ENCODE data around the gene LRRC26. TPM values are rescaled to one million over a fixed set of nuclear protein-coding genes. Genes with fewer than 3 reads are reported as not detected.

LRRC26 gene
- total RNA-seq, 1 experiment from 2014 or later = 0.52 TPM

DNA sequence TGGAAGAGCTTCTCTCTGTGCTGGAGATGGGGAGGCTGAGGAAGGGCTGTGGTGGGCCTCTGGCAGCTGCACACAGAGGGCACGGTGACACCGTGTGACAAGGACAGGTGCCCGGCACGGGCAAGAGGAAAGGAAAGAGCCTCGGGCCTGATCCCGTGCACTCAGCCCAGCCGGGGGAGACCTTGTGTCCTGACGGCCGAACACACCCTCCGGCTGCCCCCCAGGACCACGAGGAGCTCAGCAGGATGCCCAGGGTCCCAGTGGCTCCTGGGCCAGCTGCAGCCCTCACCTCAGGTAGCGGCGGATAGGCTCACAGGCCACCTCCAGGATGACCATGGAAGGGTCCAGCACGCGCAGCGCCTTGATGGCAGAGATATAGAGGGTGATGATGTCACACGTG, 13.0 kb upstream of the LRRC26 start:
- H3K4me1 Mint-ChIP-seq (ENCODE audit: low read depth, unreplicated experiment) = no peaks in the 10 kb centered on the region
- peaks cover 29% of the 10 kb centered on the region for H3K36me3 Mint-ChIP-seq (ENCODE audit: insufficient read depth, unreplicated experiment)
- no TSS peak for BruUV-seq (replicated peaks)
- no peak overlapping the region for H3K4me3 Mint-ChIP-seq (ENCODE audit: low read depth, unreplicated experiment)
- intact Hi-C loops (cut with micrococcal nuclease; ENCODE audit: unreplicated experiment) = no loop called here
- H3K27ac Mint-ChIP-seq (ENCODE audit: unreplicated experiment) = no peak overlapping the region
- TF ChIP-seq, protein P1, sequence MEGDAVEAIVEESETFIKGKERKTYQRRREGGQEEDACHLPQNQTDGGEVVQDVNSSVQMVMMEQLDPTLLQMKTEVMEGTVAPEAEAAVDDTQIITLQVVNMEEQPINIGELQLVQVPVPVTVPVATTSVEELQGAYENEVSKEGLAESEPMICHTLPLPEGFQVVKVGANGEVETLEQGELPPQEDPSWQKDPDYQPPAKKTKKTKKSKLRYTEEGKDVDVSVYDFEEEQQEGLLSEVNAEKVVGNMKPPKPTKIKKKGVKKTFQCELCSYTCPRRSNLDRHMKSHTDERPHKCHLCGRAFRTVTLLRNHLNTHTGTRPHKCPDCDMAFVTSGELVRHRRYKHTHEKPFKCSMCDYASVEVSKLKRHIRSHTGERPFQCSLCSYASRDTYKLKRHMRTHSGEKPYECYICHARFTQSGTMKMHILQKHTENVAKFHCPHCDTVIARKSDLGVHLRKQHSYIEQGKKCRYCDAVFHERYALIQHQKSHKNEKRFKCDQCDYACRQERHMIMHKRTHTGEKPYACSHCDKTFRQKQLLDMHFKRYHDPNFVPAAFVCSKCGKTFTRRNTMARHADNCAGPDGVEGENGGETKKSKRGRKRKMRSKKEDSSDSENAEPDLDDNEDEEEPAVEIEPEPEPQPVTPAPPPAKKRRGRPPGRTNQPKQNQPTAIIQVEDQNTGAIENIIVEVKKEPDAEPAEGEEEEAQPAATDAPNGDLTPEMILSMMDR (IDR thresholded peaks at IDR 0.05; ENCODE audit: unreplicated experiment) = no peak
- no peaks in the 10 kb centered on the region for H3K27me3 Mint-ChIP-seq (ENCODE audit: unreplicated experiment)
- H3K9me3 Mint-ChIP-seq (ENCODE audit: low read depth, unreplicated experiment) = no peaks in the 10 kb centered on the region
- DNase-seq = no peak
- CTCF ChIA-PET = no interaction called here

DNA sequence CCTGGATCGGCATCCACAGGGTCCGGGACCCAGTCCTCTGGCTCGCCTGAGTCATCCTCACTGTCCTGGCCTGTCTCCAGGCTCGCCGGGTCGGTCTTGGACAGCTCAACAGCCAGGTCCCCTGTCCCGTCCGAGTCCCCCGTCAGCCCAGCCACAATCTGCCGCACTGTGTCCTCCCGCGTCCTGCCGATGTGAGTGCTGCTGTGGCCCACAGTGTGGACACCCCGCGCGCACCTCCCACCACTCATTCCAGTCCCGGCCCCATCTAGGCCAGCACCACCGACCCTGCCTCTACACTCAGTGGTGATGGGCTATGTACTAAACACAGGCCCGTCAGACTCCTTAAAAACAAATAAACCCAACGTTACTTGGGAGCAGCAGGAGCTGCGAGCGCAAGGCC, 11.8 kb upstream of the LRRC26 start:
- CTCF ChIA-PET = no interaction called here

DNA sequence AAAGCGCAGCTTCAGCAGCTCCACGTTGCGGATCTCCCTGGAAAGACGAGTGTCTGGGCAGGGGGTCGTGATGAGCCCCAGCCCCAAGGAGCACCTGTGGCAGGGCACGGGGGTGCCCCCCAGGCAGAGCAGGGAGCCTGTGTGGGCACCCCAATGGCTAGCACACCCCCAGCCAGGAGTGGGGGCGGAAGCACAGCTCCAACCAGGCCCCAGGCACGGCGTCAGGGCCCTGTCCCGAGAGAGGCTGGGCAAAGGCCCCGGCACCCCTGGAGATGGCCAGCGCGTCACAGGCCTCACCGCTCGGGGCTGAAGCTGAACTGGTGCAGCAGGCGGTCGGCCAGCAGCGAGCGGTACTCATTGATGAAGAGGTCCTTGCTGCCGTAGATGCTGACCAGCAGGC, 10.6 kb upstream of the LRRC26 start:
- Mint-ChIP-seq H3K9me3 (ENCODE audit: low read depth, unreplicated experiment) (no peaks in the 10 kb centered on the region), H3K27ac (ENCODE audit: unreplicated experiment) (no peak overlapping the region), H3K36me3 (ENCODE audit: insufficient read depth, unreplicated experiment) (peaks cover 19% of the 10 kb centered on the region), H3K27me3 (ENCODE audit: unreplicated experiment) (no peaks in the 10 kb centered on the region), H3K4me1 (ENCODE audit: low read depth, unreplicated experiment) (peaks cover 9% of the 10 kb centered on the region), H3K4me3 (ENCODE audit: low read depth, unreplicated experiment) (no peak overlapping the region)
- BruUV-seq (replicated peaks) = no TSS peak
- CTCF ChIA-PET = no interaction called here
- DNase-seq = no peak
- intact Hi-C loops (cut with micrococcal nuclease; ENCODE audit: unreplicated experiment) = no loop called here
- TF ChIP-seq, protein P1 (IDR thresholded peaks at IDR 0.05; ENCODE audit: unreplicated experiment) = no peak

More for the DNA sequence above, 11.8 kb upstream of the LRRC26 start:
- BruUV-seq (replicated peaks) = no TSS peak
- TF ChIP-seq, protein P1 (IDR thresholded peaks at IDR 0.05; ENCODE audit: unreplicated experiment) = no peak
- Mint-ChIP-seq H3K27ac (ENCODE audit: unreplicated experiment) (no peak overlapping the region), H3K4me1 (ENCODE audit: low read depth, unreplicated experiment) (peaks cover 1% of the 10 kb centered on the region), H3K27me3 (ENCODE audit: unreplicated experiment) (no peaks in the 10 kb centered on the region), H3K4me3 (ENCODE audit: low read depth, unreplicated experiment) (no peak overlapping the region), H3K36me3 (ENCODE audit: insufficient read depth, unreplicated experiment) (peaks cover 19% of the 10 kb centered on the region), H3K9me3 (ENCODE audit: low read depth, unreplicated experiment) (no peaks in the 10 kb centered on the region)
- intact Hi-C loops (cut with micrococcal nuclease; ENCODE audit: unreplicated experiment) = no loop called here
- no peak for DNase-seq

DNA sequence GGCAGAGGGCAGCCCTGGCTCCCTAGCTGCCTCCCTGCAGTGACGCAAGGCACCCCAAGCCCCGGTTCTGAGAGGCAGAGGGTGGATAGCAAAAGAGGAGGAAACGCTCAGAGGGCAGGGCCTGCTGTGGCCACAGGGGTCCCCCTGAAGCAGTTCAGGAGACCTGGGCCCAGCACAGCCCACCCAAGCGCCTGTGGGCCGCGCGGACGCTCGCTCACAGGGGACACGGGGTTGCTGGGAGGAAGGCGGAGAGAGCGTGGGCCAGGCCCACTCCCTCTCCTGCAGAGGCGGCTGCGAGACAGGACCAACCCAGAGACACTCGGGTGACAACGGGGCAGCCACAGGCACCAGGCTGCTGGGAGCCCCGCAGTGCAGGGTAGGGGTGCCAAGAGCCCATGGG, 9.9 kb upstream of the LRRC26 start:
- H3K27ac Mint-ChIP-seq (ENCODE audit: unreplicated experiment) = no peak overlapping the region
- BruUV-seq (replicated peaks) = no TSS peak
- H3K4me3 Mint-ChIP-seq (ENCODE audit: low read depth, unreplicated experiment) = no peak overlapping the region
- CTCF ChIA-PET = no interaction called here
- H3K9me3 Mint-ChIP-seq (ENCODE audit: low read depth, unreplicated experiment) = no peaks in the 10 kb centered on the region
- DNase-seq = no peak
- TF ChIP-seq, protein P1 (IDR thresholded peaks at IDR 0.05; ENCODE audit: unreplicated experiment) = no peak
- no peaks in the 10 kb centered on the region for H3K27me3 Mint-ChIP-seq (ENCODE audit: unreplicated experiment)
- peaks cover 19% of the 10 kb centered on the region for H3K36me3 Mint-ChIP-seq (ENCODE audit: insufficient read depth, unreplicated experiment)
- H3K4me1 Mint-ChIP-seq (ENCODE audit: low read depth, unreplicated experiment) = peaks cover 9% of the 10 kb centered on the region
- intact Hi-C loops (cut with micrococcal nuclease; ENCODE audit: unreplicated experiment) = loop anchor here (5.0 kb wide), 1 partner anchor 48 kb away; the partner anchor contains the start of genes CYSRT1 and RNF224
